Progenitor cell of endocrine pancreas (in vitro differentiated cells): ENCODE measurements around the gene IL17RE. TPM values are rescaled to one million over a fixed set of nuclear protein-coding genes. Genes with fewer than 3 reads are reported as not detected.

Experiments
- DNase-seq: peaks from one replicate; pipeline ENCODE4 v3.0.0; 2021; ENCODE audit warnings: low spot score; ENCODE audit not compliant: unreplicated experiment
- H3K27ac Mint-ChIP-seq: 2 replicates; pipeline ENCODE4 v1.8.0; 2021; ENCODE audit warnings: mild to moderate bottlenecking, moderate library complexity, mixed read lengths
- H3K27me3 Mint-ChIP-seq: 2 replicates; pipeline ENCODE4 v1.8.0; 2021; ENCODE audit warnings: mixed read lengths
- H3K36me3 Mint-ChIP-seq: 2 replicates; pipeline ENCODE4 v1.8.0; 2022; ENCODE audit warnings: mixed read lengths; ENCODE audit not compliant: insufficient read depth
- H3K4me1 Mint-ChIP-seq: 2 replicates; pipeline ENCODE4 v1.8.0; 2021; ENCODE audit warnings: low read depth, mixed read lengths
- H3K4me3 Mint-ChIP-seq: 2 replicates; pipeline ENCODE4 v1.8.0; 2021; ENCODE audit warnings: low read depth, mild to moderate bottlenecking, moderate library complexity, mixed read lengths
- H3K9me3 Mint-ChIP-seq: 2 replicates; pipeline ENCODE4 v1.8.0; 2021; ENCODE audit warnings: low read depth, mixed read lengths
- total RNA-seq: library from RNA; stranded (reverse); gene quantifications from 2 replicates; pipeline ENCODE4 v1.2.1, GENCODE V29; 2021
- TF ChIP-seq, protein P1 (sequence below): fragments of 200-600 bp; sonication (generic); IDR thresholded peaks from one replicate; pipeline ENCODE4 v1.5.0; 2021; ENCODE audit warnings: antibody characterized with exemption, mild to moderate bottlenecking; ENCODE audit not compliant: unreplicated experiment

Gene IL17RE
- total RNA-seq, 1 donor from 2014 or later: 4.9 TPM

DNA sequence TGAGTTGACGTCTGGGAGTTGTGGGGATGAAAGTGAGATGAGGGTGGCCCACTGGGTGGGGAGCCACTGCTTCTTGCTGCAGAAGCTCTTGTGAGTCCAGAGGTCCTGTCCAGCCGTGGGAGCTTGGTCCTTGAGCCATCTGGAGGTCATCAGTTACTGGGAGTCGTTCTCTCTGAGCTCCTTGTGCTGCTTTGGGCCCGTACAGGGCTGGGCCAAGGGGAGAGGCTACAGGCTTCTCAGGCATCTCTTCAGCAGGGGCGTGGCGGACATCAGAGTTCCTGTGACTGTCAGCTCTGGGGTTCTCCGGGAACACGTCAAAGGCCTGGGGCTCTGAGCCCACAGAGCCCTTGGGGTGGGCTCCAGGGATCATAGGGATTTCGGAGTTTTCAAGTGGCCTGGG is 47.0 kb downstream of the IL17RE start:
- TF ChIP-seq, protein P1, sequence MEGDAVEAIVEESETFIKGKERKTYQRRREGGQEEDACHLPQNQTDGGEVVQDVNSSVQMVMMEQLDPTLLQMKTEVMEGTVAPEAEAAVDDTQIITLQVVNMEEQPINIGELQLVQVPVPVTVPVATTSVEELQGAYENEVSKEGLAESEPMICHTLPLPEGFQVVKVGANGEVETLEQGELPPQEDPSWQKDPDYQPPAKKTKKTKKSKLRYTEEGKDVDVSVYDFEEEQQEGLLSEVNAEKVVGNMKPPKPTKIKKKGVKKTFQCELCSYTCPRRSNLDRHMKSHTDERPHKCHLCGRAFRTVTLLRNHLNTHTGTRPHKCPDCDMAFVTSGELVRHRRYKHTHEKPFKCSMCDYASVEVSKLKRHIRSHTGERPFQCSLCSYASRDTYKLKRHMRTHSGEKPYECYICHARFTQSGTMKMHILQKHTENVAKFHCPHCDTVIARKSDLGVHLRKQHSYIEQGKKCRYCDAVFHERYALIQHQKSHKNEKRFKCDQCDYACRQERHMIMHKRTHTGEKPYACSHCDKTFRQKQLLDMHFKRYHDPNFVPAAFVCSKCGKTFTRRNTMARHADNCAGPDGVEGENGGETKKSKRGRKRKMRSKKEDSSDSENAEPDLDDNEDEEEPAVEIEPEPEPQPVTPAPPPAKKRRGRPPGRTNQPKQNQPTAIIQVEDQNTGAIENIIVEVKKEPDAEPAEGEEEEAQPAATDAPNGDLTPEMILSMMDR: no peak
- Mint-ChIP-seq H3K4me1 (peaks cover 2% of the 10 kb centered on the region), H3K27me3 (peaks cover 11% of the 10 kb centered on the region), H3K36me3 (no peaks in the 10 kb centered on the region), H3K4me3 (peak overlapping the region; percentile 24), H3K9me3 (no peaks in the 10 kb centered on the region), H3K27ac (no peak overlapping the region)
- no peak for DNase-seq

DNA sequence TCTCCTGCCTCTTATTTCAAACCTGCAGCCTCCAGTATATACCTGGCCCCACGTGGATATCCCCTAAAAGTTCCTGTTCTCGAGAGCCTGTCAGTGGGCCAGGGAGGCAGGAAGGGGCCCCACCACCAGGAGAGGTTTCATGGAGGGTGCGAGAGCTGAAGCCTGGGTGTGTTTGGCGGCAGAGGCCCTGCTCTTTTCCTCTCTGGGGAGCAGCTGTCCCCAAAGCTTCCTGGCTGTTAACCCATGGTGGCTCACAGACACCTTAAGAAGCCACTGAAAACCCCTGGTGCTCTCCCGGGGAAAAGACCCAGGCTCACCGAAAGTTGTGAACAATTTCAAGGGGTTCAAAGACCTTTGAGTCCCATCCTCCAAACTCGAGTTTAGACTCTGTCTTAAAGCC is 48.5 kb downstream of the IL17RE start:
- H3K4me1 Mint-ChIP-seq: peaks cover 4% of the 10 kb centered on the region
- TF ChIP-seq, protein P1: no peak
- DNase-seq: no peak
- H3K27ac Mint-ChIP-seq: no peak overlapping the region
- H3K4me3 Mint-ChIP-seq: peak overlapping the region; percentile 75
- H3K36me3 Mint-ChIP-seq: no peaks in the 10 kb centered on the region
- no peaks in the 10 kb centered on the region for H3K9me3 Mint-ChIP-seq
- H3K27me3 Mint-ChIP-seq: peaks cover 16% of the 10 kb centered on the region

DNA sequence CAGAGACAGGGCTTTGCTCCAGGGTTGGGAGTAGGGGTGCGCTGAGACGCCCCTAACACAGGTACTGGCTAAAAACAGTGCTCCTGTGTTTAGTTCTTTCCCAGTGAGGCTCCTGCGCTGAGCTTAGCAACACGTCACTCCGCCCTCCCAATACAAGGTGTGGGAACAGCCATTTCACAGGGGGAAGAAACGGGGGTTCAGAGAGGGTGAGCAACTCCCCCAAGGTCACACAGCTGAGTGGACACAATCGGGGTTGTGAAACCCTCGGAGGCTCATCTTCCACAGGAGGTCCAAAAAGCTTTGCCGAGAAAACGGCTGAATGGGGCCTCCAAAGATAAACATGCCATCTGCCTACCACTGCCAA is 48.9 kb downstream of the IL17RE start:
- H3K36me3 Mint-ChIP-seq: no peaks in the 10 kb centered on the region
- TF ChIP-seq, protein P1: no peak
- peak overlapping the region; percentile 75 for H3K4me3 Mint-ChIP-seq

DNA sequence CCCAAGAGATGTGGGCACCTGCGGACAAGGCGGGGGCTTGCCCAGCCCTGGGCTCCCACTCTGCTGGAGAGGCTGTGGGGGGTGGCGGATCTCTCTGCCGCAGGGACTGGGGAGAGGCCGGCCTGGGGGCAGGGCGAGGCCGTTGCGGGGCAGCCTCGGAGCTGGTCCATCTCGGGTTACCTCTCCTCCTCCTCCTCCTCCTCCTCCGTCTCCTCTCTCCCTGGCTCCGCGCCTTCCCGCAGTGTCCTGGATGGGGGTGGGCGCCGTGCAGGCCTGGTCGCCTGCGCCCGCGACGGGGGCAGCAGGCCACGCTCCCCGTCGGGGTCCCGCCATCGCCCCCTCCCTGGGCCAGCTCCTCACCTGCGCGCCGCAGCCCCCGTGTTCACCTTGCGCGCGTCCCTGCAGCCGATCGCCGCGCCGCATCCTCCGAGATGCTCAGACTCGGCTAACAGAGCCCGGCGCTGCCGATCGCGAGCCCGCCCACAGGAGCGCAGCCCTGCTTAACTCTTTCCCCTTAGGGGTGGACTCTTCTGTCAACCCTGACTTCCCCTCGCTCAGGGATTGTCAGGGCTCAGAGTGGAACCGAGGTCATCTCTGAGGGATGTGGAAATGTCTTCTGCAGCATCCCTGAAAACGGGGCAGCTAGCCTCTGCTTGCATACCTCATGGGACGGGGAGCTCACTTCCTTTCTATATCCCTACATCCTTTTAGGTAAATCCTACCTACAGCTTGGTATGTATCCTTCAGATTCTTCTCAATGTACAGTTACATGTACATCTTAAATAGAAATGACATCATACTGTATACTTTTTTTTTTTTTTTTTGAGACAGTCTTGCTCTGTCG is 49.5 kb downstream of the IL17RE start, which contains the start of gene PRRT3:
Gene PRRT3, minus strand, starts transcription at position 447 of the 844 bp plus-strand sequence. CDS start 2,293 bp downstream, outside the sequence.
- TF ChIP-seq, protein P1: no peak
- peaks cover 16% of the 10 kb centered on the region for H3K27me3 Mint-ChIP-seq

More for the DNA sequence above, 48.9 kb downstream of the IL17RE start:
- Mint-ChIP-seq H3K27me3 (peaks cover 16% of the 10 kb centered on the region), H3K27ac (no peak overlapping the region), H3K9me3 (no peaks in the 10 kb centered on the region), H3K4me1 (peaks cover 4% of the 10 kb centered on the region)
- DNase-seq: no peak

DNA sequence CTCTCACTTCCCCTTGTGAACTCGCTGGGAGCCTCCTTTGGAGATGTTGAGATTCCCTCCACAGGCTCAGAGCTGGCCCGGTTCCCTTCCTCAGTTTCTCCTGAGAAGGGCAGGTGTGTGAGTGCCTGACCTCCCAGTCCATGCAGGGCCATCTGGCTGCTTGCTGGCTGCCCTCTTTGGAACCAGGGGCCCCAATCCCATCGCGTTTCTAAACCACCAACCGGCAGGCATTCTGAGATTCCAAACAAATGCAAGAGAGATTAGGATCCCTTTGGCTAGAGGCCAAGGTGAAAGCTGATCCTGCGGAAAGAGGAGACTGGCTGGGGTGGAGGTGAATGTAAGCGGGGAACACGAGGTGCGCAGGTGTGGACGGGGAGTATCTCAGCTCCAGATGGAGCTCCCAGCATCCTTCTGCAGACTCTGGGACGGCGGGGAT is 52.4 kb downstream of the IL17RE start:
- Mint-ChIP-seq H3K27me3 (peaks cover 14% of the 10 kb centered on the region), H3K4me3 (no peak overlapping the region), H3K27ac (no peak overlapping the region), H3K9me3 (no peaks in the 10 kb centered on the region), H3K36me3 (no peaks in the 10 kb centered on the region), H3K4me1 (peaks cover 3% of the 10 kb centered on the region)
- TF ChIP-seq, protein P1: no peak
- DNase-seq: no peak

More for the DNA sequence above, 49.5 kb downstream of the IL17RE start, which contains the start of gene PRRT3:
- Mint-ChIP-seq H3K27ac (no peak within 1 kb of the TSS), H3K36me3 (no peaks in the 10 kb centered on the region), H3K4me3 (peak within 1 kb of the TSS; percentile 75), H3K4me1 (peaks cover 4% of the 10 kb centered on the region), H3K9me3 (no peaks in the 10 kb centered on the region)
- no peak for DNase-seq
